Measurements from ENCODE around the gene STK32C.

DNA sequence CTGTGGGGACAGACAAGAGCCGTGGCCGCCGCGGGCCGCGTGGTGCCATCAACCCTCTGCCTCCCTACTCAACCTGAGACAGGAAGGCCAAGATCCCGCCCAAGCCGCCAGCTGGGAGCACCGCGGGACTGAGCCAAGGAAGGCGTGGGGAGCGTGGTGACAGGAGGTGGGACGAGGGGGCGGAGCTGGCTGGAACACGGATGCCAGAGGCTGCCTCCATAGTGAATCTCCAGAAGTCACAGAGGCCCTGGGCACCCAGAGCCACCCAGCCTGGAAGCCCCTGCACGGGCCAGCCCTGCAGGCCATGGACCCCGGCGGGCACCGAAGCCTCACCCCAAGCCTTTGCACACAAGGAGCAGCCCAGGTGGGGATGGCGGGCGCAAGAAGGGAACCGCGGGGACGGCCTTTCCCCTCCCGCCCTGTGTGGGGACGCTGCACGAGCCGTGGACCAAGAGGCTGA lies 139.1 kb downstream of the STK32C start:
- TF ChIP-seq ZNF274 (IDR thresholded peaks at IDR 0.05; ENCODE audit: low read depth, low read length), result no peak
- no peak for TF ChIP-seq SUZ12 (IDR thresholded peaks at IDR 0.05; ENCODE audit: extremely low read depth, insufficient read depth, insufficient read length)
- no peak for TF ChIP-seq YY1 (IDR thresholded peaks at IDR 0.05; ENCODE audit: insufficient read depth, insufficient read length)
